HepG2 (cell line): ENCODE data around the gene TDRD9. TPM values are rescaled to one million over a fixed set of nuclear protein-coding genes. Genes with fewer than 3 reads are reported as not detected.

ENCODE experiments used
- AGO2 ChIP-seq: fragments of 200-400 bp; formaldehyde crosslinking; optimal IDR thresholded peaks from 2 replicates; pipeline ENCODE3; 2017; ENCODE audit warnings: mild to moderate bottlenecking, low read depth, low read length, moderate library complexity
- KDM3A ChIP-seq: IDR thresholded peaks from 2 replicates; pipeline ENCODE4 v1.6.1; 2018; ENCODE audit warnings: low read depth, missing compliant biosample characterization
- KLF12 ChIP-seq: sonication (generic); formaldehyde crosslinking; IDR thresholded peaks from 2 replicates; pipeline ENCODE4 v1.4.0; 2020; ENCODE audit warnings: missing genetic modification reagents, borderline replicate concordance
- NBN ChIP-seq: fragments of 450-650 bp; conservative IDR thresholded peaks from 2 replicates; pipeline ENCODE4 v1.6.1; 2017
- XRCC5 ChIP-seq: fragments of 200-400 bp; formaldehyde crosslinking; optimal IDR thresholded peaks from 2 replicates; pipeline ENCODE3; 2017; ENCODE audit warnings: mild to moderate bottlenecking, low read length
- ZFX ChIP-seq: sonication (generic); formaldehyde crosslinking; IDR thresholded peaks from 2 replicates; pipeline ENCODE4 v1.4.0; 2020; ENCODE audit warnings: mild to moderate bottlenecking, low read depth, missing genetic modification reagents, moderate library complexity
- ZNF20 ChIP-seq: sonication (generic); formaldehyde crosslinking; IDR thresholded peaks from 2 replicates; pipeline ENCODE4 v1.4.0; 2020; ENCODE audit warnings: mild to moderate bottlenecking, moderate library complexity, missing genetic modification reagents
- ZNF510 ChIP-seq: sonication (generic); formaldehyde crosslinking; IDR thresholded peaks from 2 replicates; pipeline ENCODE4 v1.4.0; 2020; ENCODE audit warnings: low read depth, mild to moderate bottlenecking, missing genetic modification reagents
- ZNF660 ChIP-seq: sonication (generic); formaldehyde crosslinking; IDR thresholded peaks from 2 replicates; pipeline ENCODE4 v1.5.1; 2020; ENCODE audit warnings: mild to moderate bottlenecking, low read depth, missing genetic modification reagents, borderline replicate concordance
- ZNF788 ChIP-seq: sonication (generic); formaldehyde crosslinking; IDR thresholded peaks from 2 replicates; pipeline ENCODE4 v1.5.0; 2020; ENCODE audit warnings: mild to moderate bottlenecking, missing genetic modification reagents, borderline replicate concordance
- polyA plus RNA-seq, 8 experiments: library from polyadenylated mRNA; depleted of rRNA in 3 of 8; stranded (reverse) in 7 of 8; unstranded in 1 of 8; fragments of >200 nt; fragmentation: Illumina TruSeq in 4 of 8; extraction: Trizol in 4 of 8; gene quantifications; 2 replicates each; pipeline versions ENCODE4 v1.2.1 to v1.2.3, GENCODE V29; 2011 to 2016; ENCODE audit warnings: low read depth in 4 of 8, missing spikeins in 1 of 8, mixed read lengths in 1 of 8; ENCODE audit not compliant: insufficient read depth in 1 of 8
- total RNA-seq, 5 experiments: library from RNA; depleted of rRNA; stranded (reverse); fragments of >200 nt; fragmentation: Illumina TruSeq; extraction: Trizol; gene quantifications; 2 replicates each; pipeline ENCODE4 v1.2.3, GENCODE V29; 2016; ENCODE audit warnings: low read depth in 1 of 5
- TF ChIP-seq, protein P1 (sequence below): sonication (generic); formaldehyde crosslinking; IDR thresholded peaks from 2 replicates; pipeline ENCODE4 v1.8.0; 2022; ENCODE audit warnings: missing genetic modification reagents, mild to moderate bottlenecking, moderate library complexity, borderline replicate concordance
- TF ChIP-seq, protein P2 (sequence below): IDR thresholded peaks from 2 replicates; pipeline ENCODE4 v1.6.1; 2016; ENCODE audit warnings: missing genetic modification reagents, missing compliant biosample characterization
- TF ChIP-seq, protein P3 (sequence below): IDR thresholded peaks from 2 replicates; pipeline ENCODE4 v1.6.1; 2012; ENCODE audit warnings: low read length, improper control_type of control experiment
- TF ChIP-seq, protein P4 (sequence below): sonication (generic); formaldehyde crosslinking; IDR thresholded peaks from 2 replicates; pipeline ENCODE4 v1.5.1; 2020; ENCODE audit warnings: missing genetic modification reagents, mild to moderate bottlenecking, borderline replicate concordance

Gene TDRD9
- total and polyA plus RNA-seq, 2 of the 13 experiments (the other 11 are each of a cell fraction or from before 2014, with no cell fraction given) = not detected

DNA sequence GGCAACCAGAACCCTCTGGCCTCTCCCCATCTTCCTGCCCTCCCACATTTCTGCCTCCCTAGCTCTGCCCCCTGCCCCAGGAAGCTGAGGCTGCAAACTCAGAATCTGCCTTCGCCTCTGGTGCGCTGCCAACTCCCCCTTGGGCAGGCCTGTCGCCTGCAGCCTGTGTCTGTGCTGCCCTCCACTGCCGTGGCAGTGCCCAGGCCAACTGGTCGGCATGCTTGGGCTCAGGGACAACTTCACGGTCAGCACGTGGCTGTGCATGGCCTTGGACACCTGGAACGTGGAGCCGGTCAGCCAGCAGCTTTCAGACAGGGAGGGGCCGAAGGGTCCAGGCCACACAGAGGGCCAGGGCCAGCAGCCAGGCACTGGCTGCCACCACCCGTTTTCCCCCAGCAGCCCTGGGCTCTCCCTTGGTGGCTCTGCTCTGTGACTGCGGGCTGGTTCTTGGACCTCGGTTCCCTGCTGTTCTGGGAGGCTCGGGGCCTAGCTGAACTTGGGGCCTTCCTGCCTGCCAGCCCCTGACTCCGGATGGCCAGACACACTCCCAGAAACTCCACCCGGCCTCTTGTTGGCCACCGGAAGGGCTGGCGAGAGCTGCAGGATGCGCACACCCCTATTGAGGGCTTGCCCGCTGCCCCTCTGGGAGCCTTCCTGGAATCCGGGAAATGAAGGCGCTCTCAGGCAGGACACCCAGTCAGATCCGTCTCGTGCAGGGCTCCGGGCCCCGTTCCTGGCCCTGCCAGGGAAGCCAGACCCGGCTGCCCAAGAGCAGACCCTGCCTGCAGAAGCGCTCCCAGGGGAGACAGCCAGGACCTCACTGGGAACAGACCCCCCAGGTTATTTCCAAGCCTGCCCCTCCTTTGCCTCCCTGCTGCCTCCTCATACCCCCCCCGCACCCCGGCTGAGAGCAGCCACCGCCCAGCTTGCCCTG is 46.7 kb upstream of the TDRD9 start (continued):
- TF ChIP-seq, protein P1, sequence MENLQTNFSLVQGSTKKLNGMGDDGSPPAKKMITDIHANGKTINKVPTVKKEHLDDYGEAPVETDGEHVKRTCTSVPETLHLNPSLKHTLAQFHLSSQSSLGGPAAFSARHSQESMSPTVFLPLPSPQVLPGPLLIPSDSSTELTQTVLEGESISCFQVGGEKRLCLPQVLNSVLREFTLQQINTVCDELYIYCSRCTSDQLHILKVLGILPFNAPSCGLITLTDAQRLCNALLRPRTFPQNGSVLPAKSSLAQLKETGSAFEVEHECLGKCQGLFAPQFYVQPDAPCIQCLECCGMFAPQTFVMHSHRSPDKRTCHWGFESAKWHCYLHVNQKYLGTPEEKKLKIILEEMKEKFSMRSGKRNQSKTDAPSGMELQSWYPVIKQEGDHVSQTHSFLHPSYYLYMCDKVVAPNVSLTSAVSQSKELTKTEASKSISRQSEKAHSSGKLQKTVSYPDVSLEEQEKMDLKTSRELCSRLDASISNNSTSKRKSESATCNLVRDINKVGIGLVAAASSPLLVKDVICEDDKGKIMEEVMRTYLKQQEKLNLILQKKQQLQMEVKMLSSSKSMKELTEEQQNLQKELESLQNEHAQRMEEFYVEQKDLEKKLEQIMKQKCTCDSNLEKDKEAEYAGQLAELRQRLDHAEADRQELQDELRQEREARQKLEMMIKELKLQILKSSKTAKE = peak; percentile 98
- TF ChIP-seq, protein P2, sequence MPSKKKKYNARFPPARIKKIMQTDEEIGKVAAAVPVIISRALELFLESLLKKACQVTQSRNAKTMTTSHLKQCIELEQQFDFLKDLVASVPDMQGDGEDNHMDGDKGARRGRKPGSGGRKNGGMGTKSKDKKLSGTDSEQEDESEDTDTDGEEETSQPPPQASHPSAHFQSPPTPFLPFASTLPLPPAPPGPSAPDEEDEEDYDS (CRISPR knock-in tag) = peak; percentile 77
- peak; percentile 98 for TF ChIP-seq ZNF788 (CRISPR knock-in tag)
- peak; percentile 43; the same call in 1 of the 2 replicates for TF ChIP-seq KLF12 (CRISPR knock-in tag)
- TF ChIP-seq ZNF20 (CRISPR knock-in tag) = peak; percentile 63; the same call in 1 of the 2 replicates
- TF ChIP-seq KDM3A (CRISPR knock-in tag) = peak; percentile 96; the same call in 1 of the 2 replicates
- TF ChIP-seq AGO2 = peak; percentile 86
- no peak for TF ChIP-seq XRCC5
- TF ChIP-seq NBN = no peak
- TF ChIP-seq ZFX (CRISPR knock-in tag) = peak; percentile 98
- no peak for TF ChIP-seq ZNF660
- TF ChIP-seq, protein P3, sequence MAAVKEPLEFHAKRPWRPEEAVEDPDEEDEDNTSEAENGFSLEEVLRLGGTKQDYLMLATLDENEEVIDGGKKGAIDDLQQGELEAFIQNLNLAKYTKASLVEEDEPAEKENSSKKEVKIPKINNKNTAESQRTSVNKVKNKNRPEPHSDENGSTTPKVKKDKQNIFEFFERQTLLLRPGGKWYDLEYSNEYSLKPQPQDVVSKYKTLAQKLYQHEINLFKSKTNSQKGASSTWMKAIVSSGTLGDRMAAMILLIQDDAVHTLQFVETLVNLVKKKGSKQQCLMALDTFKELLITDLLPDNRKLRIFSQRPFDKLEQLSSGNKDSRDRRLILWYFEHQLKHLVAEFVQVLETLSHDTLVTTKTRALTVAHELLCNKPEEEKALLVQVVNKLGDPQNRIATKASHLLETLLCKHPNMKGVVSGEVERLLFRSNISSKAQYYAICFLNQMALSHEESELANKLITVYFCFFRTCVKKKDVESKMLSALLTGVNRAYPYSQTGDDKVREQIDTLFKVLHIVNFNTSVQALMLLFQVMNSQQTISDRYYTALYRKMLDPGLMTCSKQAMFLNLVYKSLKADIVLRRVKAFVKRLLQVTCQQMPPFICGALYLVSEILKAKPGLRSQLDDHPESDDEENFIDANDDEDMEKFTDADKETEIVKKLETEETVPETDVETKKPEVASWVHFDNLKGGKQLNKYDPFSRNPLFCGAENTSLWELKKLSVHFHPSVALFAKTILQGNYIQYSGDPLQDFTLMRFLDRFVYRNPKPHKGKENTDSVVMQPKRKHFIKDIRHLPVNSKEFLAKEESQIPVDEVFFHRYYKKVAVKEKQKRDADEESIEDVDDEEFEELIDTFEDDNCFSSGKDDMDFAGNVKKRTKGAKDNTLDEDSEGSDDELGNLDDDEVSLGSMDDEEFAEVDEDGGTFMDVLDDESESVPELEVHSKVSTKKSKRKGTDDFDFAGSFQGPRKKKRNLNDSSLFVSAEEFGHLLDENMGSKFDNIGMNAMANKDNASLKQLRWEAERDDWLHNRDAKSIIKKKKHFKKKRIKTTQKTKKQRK = no peak
- TF ChIP-seq, protein P4, sequence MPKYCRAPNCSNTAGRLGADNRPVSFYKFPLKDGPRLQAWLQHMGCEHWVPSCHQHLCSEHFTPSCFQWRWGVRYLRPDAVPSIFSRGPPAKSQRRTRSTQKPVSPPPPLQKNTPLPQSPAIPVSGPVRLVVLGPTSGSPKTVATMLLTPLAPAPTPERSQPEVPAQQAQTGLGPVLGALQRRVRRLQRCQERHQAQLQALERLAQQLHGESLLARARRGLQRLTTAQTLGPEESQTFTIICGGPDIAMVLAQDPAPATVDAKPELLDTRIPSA (CRISPR knock-in tag) = no peak
- no peak for TF ChIP-seq ZNF510 (CRISPR knock-in tag)
